Upper lobe of left lung (tissue), 4 donors: ENCODE results near the gene WBP1.

Experiments
- EP300 ChIP-seq, 4 donors: sonication (generic); formaldehyde crosslinking; IDR thresholded peaks; one replicate each; pipeline ENCODE4 v1.5.1; 2017; ENCODE audit warnings: antibody characterized with exemption in 4 of 4, control low read depth in 2 of 4
- POLR2A ChIP-seq, 4 donors: fragments of 450-650 bp; IDR thresholded peaks; one replicate each; pipeline ENCODE4 v1.5.1; 2016 to 2017; ENCODE audit warnings: antibody characterized with exemption in 4 of 4, mild to moderate bottlenecking in 2 of 4
- POLR2AphosphoS5 ChIP-seq, 2 donors: sonication (generic); formaldehyde crosslinking; IDR thresholded peaks; one replicate each; pipeline ENCODE4 v1.5.1; 2017; ENCODE audit warnings: antibody characterized with exemption in 2 of 2
- TF ChIP-seq, protein P1 (sequence below), 6 experiments: fragments of 450-650 bp in 4 of 6; fragments of 200-600 bp in 2 of 6; sonication (generic) in 2 of 6; IDR thresholded peaks; one replicate each; pipeline ENCODE4 v1.5.1; 2016 to 2019; ENCODE audit warnings: antibody characterized with exemption in 6 of 6

DNA sequence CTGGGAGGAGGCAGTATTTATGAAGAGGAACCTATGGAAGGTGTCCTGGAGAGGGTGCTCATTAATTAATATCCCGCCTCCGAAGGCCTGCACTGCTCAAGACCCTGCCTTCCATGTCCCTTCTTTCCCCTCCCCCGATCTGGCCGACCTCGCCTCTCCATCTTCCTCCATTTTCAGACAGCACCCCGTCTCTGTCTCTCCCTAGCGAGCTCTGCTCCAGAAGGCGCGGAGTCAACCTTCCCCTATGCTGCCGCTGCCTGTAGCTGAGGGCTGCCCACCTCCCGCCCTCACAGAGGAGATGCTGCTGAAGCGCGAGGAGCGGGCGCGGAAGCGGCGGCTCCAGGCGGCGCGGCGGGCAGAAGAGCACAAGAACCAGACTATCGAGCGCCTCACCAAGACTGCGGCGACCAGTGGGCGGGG is 1.1 kb upstream of the WBP1 start:
- TF ChIP-seq, protein P1, sequence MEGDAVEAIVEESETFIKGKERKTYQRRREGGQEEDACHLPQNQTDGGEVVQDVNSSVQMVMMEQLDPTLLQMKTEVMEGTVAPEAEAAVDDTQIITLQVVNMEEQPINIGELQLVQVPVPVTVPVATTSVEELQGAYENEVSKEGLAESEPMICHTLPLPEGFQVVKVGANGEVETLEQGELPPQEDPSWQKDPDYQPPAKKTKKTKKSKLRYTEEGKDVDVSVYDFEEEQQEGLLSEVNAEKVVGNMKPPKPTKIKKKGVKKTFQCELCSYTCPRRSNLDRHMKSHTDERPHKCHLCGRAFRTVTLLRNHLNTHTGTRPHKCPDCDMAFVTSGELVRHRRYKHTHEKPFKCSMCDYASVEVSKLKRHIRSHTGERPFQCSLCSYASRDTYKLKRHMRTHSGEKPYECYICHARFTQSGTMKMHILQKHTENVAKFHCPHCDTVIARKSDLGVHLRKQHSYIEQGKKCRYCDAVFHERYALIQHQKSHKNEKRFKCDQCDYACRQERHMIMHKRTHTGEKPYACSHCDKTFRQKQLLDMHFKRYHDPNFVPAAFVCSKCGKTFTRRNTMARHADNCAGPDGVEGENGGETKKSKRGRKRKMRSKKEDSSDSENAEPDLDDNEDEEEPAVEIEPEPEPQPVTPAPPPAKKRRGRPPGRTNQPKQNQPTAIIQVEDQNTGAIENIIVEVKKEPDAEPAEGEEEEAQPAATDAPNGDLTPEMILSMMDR (IDR thresholded peaks at IDR 0.05) = no peak
- TF ChIP-seq POLR2AphosphoS5 (IDR thresholded peaks at IDR 0.05) (no peak), POLR2A (IDR thresholded peaks at IDR 0.05) (no peak), EP300 (IDR thresholded peaks at IDR 0.05) (no peak)
